IMR-90 (cell line): ENCODE data around the gene CABCOCO1. TPM values are rescaled to one million over a fixed set of nuclear protein-coding genes. Genes with fewer than 3 reads are reported as not detected.

Source experiments
- ATAC-seq: fragments of 200-7000 bp; cut with Tn5 transposase; 2 replicates; pipeline ENCODE4 v1.9.1; 2020; ENCODE audit warnings: low read depth, mild to moderate bottlenecking, moderate library complexity
- BruUV-seq: library from RNA; stranded (reverse); fragments of 400-500 nt; replicated peaks from 2 replicates; lab custom pipeline; 2021; lab: Mats Ljungman, UMichigan
- CTCF ChIA-PET: fragments of 300-600 bp; formaldehyde crosslinking; extraction: SDS; loops from one replicate; lab custom pipeline; 2021; ENCODE audit warnings: antibody characterized with exemption; lab: Yijun Ruan, JAX
- POLR2A ChIA-PET: fragments of 300-600 bp; sonication (Branson Sonifier 250); formaldehyde crosslinking; loops from one replicate; lab custom pipeline; 2022; ENCODE audit warnings: antibody characterized with exemption; ENCODE audit not compliant: unreplicated experiment; lab: Charles Lee
- DNase-seq: peaks from one replicate; pipeline ENCODE4 v3.0.0; 2013
- H2AFZ ChIP-seq: replicated peaks from 2 replicates; pipeline ENCODE3; 2013; ENCODE audit warnings: low read length, mild to moderate bottlenecking; ENCODE audit not compliant: poor library complexity
- H2AK5ac ChIP-seq: 2 replicates; pipeline ENCODE4 v1.6.1; 2013; ENCODE audit warnings: low read depth, low read length, inconsistent platforms
- H2AK9ac ChIP-seq: replicated peaks from 2 replicates; pipeline ENCODE3; 2013; ENCODE audit warnings: mild to moderate bottlenecking, low read depth, low read length, moderate library complexity; ENCODE audit not compliant: poor library complexity
- H2BK120ac ChIP-seq: 2 replicates; pipeline ENCODE4 v1.6.1; 2013; ENCODE audit warnings: low read depth, low read length, inconsistent platforms
- H2BK15ac ChIP-seq: 3 replicates; pipeline ENCODE4 v1.6.1; 2013; ENCODE audit warnings: low read depth, low read length, inconsistent platforms
- H2BK20ac ChIP-seq: 2 replicates; pipeline ENCODE4 v1.6.1; 2013; ENCODE audit warnings: low read depth, mild to moderate bottlenecking, inconsistent platforms, low read length, moderate library complexity
- H2BK5ac ChIP-seq: 2 replicates; pipeline ENCODE4 v1.6.1; 2013; ENCODE audit warnings: mild to moderate bottlenecking, low read depth, low read length, inconsistent platforms; ENCODE audit not compliant: poor library complexity, severe bottlenecking
- H3K14ac ChIP-seq: replicated peaks from 2 replicates; pipeline ENCODE4 v1.6.1; 2013; ENCODE audit warnings: low read depth, low read length, inconsistent platforms
- H3K18ac ChIP-seq: 2 replicates; pipeline ENCODE4 v1.6.1; 2013; ENCODE audit warnings: low read depth, low read length, control low read depth
- H3K23ac ChIP-seq: 2 replicates; pipeline ENCODE4 v1.6.1; 2013; ENCODE audit warnings: low read depth, low read length, inconsistent platforms
- H3K27ac ChIP-seq: 2 replicates; pipeline ENCODE4 v1.5.1; 2013; ENCODE audit warnings: mild to moderate bottlenecking, control low read depth, low read length; ENCODE audit not compliant: insufficient read depth
- H3K27me3 ChIP-seq: 2 replicates; pipeline ENCODE4 v1.6.1; 2013; ENCODE audit warnings: low read length; ENCODE audit not compliant: control insufficient read depth, insufficient read depth
- H3K36me3 ChIP-seq: 2 replicates; pipeline ENCODE4 v1.6.1; 2013; ENCODE audit warnings: low read length, mixed read lengths; ENCODE audit not compliant: control insufficient read depth, insufficient read depth
- H3K4ac ChIP-seq: 2 replicates; pipeline ENCODE4 v1.6.1; 2013; ENCODE audit warnings: low read depth, low read length, inconsistent platforms
- H3K4me1 ChIP-seq: 2 replicates; pipeline ENCODE4 v1.6.1; 2013; ENCODE audit warnings: low read length, mixed read lengths; ENCODE audit not compliant: control insufficient read depth, insufficient read depth
- H3K4me2 ChIP-seq: 2 replicates; pipeline ENCODE4 v1.6.1; 2013; ENCODE audit warnings: low read depth, mild to moderate bottlenecking, control low read depth, low read length, moderate library complexity
- H3K4me3 ChIP-seq: 2 replicates; pipeline ENCODE4 v1.5.1; 2013; ENCODE audit warnings: low read depth, mild to moderate bottlenecking, control low read depth, low read length, moderate library complexity; ENCODE audit not compliant: insufficient read depth
- H3K56ac ChIP-seq: 2 replicates; pipeline ENCODE4 v1.6.1; 2013; ENCODE audit warnings: low read length, inconsistent platforms; ENCODE audit not compliant: insufficient read depth; ENCODE audit errors: extremely low read depth
- H3K79me1 ChIP-seq, 2 experiments: 2 replicates each; pipeline ENCODE4 v1.6.1; 2013; ENCODE audit warnings: low read length in 2 of 2, inconsistent platforms in 1 of 2, low read depth in 1 of 2
- H3K9ac ChIP-seq: 2 replicates; pipeline ENCODE4 v1.6.1; 2013; ENCODE audit warnings: low read depth, low read length, control low read depth
- H3K9me1 ChIP-seq: 2 replicates; pipeline ENCODE4 v1.6.1; 2013; ENCODE audit warnings: low read length, inconsistent platforms; ENCODE audit not compliant: insufficient read depth
- H3K9me3 ChIP-seq: 2 replicates; pipeline ENCODE4 v1.6.1; 2013; ENCODE audit warnings: low read length; ENCODE audit not compliant: control insufficient read depth, insufficient read depth
- H4K20me1 ChIP-seq: 2 replicates; pipeline ENCODE4 v1.6.1; 2013; ENCODE audit warnings: low read length, inconsistent platforms; ENCODE audit not compliant: insufficient read depth
- H4K5ac ChIP-seq: 2 replicates; pipeline ENCODE4 v1.6.1; 2013; ENCODE audit warnings: mild to moderate bottlenecking, low read depth, low read length, control low read depth
- H4K8ac ChIP-seq, 2 experiments: 2 replicates each; pipeline ENCODE4 v1.6.1; 2013; ENCODE audit warnings: low read depth in 2 of 2, low read length in 2 of 2, control low read depth in 1 of 2, inconsistent platforms in 1 of 2
- H4K91ac ChIP-seq: 2 replicates; pipeline ENCODE4 v1.6.1; 2013; ENCODE audit warnings: low read depth, low read length, inconsistent platforms; ENCODE audit not compliant: insufficient read depth
- MAFK ChIP-seq: IDR thresholded peaks from 2 replicates; pipeline ENCODE4 v1.6.1; 2012; ENCODE audit warnings: low read depth, low read length, improper control_type of control experiment
- POLR2A ChIP-seq: IDR thresholded peaks from 2 replicates; pipeline ENCODE4 v1.6.1; 2012; ENCODE audit warnings: mild to moderate bottlenecking, low read depth, low read length
- RFX5 ChIP-seq: IDR thresholded peaks from 2 replicates; pipeline ENCODE4 v1.8.0; 2012; ENCODE audit warnings: low read depth, mild to moderate bottlenecking, low read length, moderate library complexity
- SMC3 ChIP-seq: fragments of 150-350 bp; IDR thresholded peaks from 2 replicates; pipeline ENCODE4 v1.6.1; 2016; ENCODE audit warnings: low read depth, mild to moderate bottlenecking, antibody characterized with exemption, low read length, moderate library complexity
- WGBS, 2 experiments: methylation state at CpG; one replicate each; pipeline versions ENCODE4 v1.1.5 to v1.1.7; 2013; ENCODE audit warnings: missing lambda C conversion rate in 2 of 2; ENCODE audit not compliant: insufficient read length in 1 of 2; ENCODE audit errors: extremely low coverage in 2 of 2; 5-methylcytosine and 5-hydroxymethylcytosine counted together
- dilution Hi-C: fragments of 300-500 bp; cut with HindIII; formaldehyde crosslinking; loops from one replicate; pipeline ENCODE4 v1.14.3; 2018; ENCODE audit warnings: low sequenced_read_pairs; ENCODE audit not compliant: unreplicated experiment
- in situ Hi-C: fragments of 300-500 bp; cut with MboI; formaldehyde crosslinking; loops from 3 replicates; pipeline ENCODE4 v1.14.3; 2019; ENCODE audit warnings: low sequenced_read_pairs, inconsistent platforms, mixed read lengths
- intact Hi-C: fragments of 100-400 bp; cut with micrococcal nuclease; formaldehyde crosslinking; loops from 2 replicates; pipeline ENCODE4 v1.10.0; 2022
- polyA plus RNA-seq, 3 experiments: library from polyadenylated mRNA; depleted of rRNA; stranded (reverse); fragments of >200 nt; gene quantifications; 2 replicates each; pipeline ENCODE4 v1.2.3, GENCODE V29; 2012; ENCODE audit warnings: low replicate concordance in 1 of 3
- total RNA-seq: library from RNA; depleted of rRNA; stranded (reverse); fragments of >200 nt; gene quantifications from 2 replicates; pipeline ENCODE4 v1.2.3, GENCODE V29; 2012
- TF ChIP-seq, protein P1 (sequence below): fragments of 150-350 bp; IDR thresholded peaks from 2 replicates; pipeline ENCODE4 v1.6.1; 2017; ENCODE audit warnings: mild to moderate bottlenecking, antibody characterized with exemption, low read length, low read depth
- TF ChIP-seq, protein P2 (sequence below): fragments of 150-350 bp; IDR thresholded peaks from 2 replicates; pipeline ENCODE4 v1.6.1; 2016; ENCODE audit warnings: low read depth, mild to moderate bottlenecking, low read length, moderate library complexity, borderline replicate concordance

The CABCOCO1 gene
- total and polyA plus RNA-seq, 2 of the 4 experiments (the other 2 are of a cell fraction), result 0.18 to 0.31 TPM

DNA sequence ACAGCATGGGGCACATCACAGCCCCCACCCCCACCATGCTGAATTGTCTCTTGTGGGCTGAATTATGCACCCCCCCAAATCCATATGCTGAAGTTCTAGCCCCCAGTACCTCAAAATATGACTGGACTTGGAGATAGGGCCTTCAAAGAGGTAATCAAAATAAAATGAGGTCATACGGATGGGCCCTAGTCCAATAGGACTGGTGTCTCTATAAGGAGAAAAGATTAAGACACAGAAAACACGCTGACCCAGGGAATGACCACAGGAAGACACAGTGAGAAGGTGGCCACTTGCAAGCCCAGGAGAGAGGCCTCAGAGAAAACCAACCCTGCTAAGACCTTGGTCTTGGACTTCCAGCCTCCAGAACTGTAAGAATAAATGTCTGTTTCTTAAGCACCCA, 132.4 kb downstream of the CABCOCO1 start:
- POLR2A ChIA-PET, result no interaction called here
- 100% methylated on average over 2 of the region's 2 CpGs; no CpG with 5 or more reads in 1 of the 2 experiments for WGBS, 2 experiments
- no peak overlapping the region for H2BK5ac ChIP-seq
- ATAC-seq (no peak), DNase-seq (no peak)
- no peak overlapping the region for H3K4me2 ChIP-seq
- peak overlapping the region; percentile 72 for H4K91ac ChIP-seq
- H2BK120ac ChIP-seq, result peak overlapping the region; percentile 53
- H2BK15ac ChIP-seq, result peak overlapping the region; percentile 89; the same call in 2 of the 3 replicates
- intact Hi-C loops, result no loop called here
- no peak overlapping the region for H3K56ac ChIP-seq
- in situ Hi-C loops, result no loop called here
- peaks cover 19% of the 10 kb centered on the region for H3K4me1 ChIP-seq
- no peak overlapping the region for H2AK9ac ChIP-seq
- no peak overlapping the region for H3K4me3 ChIP-seq
- no peaks in the 10 kb centered on the region for H4K20me1 ChIP-seq
- 0 out of 2 replicates have a peak overlapping the region, but pooled peaks have one; percentile 3 for H3K27ac ChIP-seq
- H4K5ac ChIP-seq, result peak overlapping the region; percentile 64
- H3K36me3 ChIP-seq, result no peaks in the 10 kb centered on the region
- H3K9ac ChIP-seq, result no peak overlapping the region
- CTCF ChIA-PET, result no interaction called here
- H3K18ac ChIP-seq, result peak overlapping the region; percentile 78
- peaks cover 18% of the 10 kb centered on the region; the same call in 1 of the 2 replicates for H3K9me1 ChIP-seq
- BruUV-seq, result no TSS peak
- H3K14ac ChIP-seq, result peak overlapping the region; percentile 63
- no peak overlapping the region for H3K23ac ChIP-seq
- TF ChIP-seq, protein P1, sequence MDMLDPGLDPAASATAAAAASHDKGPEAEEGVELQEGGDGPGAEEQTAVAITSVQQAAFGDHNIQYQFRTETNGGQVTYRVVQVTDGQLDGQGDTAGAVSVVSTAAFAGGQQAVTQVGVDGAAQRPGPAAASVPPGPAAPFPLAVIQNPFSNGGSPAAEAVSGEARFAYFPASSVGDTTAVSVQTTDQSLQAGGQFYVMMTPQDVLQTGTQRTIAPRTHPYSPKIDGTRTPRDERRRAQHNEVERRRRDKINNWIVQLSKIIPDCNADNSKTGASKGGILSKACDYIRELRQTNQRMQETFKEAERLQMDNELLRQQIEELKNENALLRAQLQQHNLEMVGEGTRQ, result no peak
- TF ChIP-seq, protein P2, sequence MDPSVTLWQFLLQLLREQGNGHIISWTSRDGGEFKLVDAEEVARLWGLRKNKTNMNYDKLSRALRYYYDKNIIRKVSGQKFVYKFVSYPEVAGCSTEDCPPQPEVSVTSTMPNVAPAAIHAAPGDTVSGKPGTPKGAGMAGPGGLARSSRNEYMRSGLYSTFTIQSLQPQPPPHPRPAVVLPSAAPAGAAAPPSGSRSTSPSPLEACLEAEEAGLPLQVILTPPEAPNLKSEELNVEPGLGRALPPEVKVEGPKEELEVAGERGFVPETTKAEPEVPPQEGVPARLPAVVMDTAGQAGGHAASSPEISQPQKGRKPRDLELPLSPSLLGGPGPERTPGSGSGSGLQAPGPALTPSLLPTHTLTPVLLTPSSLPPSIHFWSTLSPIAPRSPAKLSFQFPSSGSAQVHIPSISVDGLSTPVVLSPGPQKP, result no peak
- TF ChIP-seq RFX5, result no peak
- no peak for TF ChIP-seq POLR2A
- TF ChIP-seq MAFK, result no peak
- TF ChIP-seq SMC3, result no peak
- H2AK5ac ChIP-seq, result peak overlapping the region; percentile 92
- H3K27me3 ChIP-seq, result no peaks in the 10 kb centered on the region
- H3K79me1 ChIP-seq, result peaks cover 0 to 3% of the 10 kb centered on the region in 2 experiments; a peak in 1 of 4 replicates
- no peaks in the 10 kb centered on the region for H3K9me3 ChIP-seq
- H2BK20ac ChIP-seq, result peak overlapping the region; percentile 80; the same call in 1 of the 2 replicates
- dilution Hi-C loops, result no loop called here
- H2AFZ ChIP-seq, result no peak overlapping the region
- H3K4ac ChIP-seq, result peak overlapping the region; percentile 61
- peak overlapping the region; percentile 27 to 59; a peak in 3 of 4 replicates for H4K8ac ChIP-seq
